Mesendoderm (in vitro differentiated cells): ENCODE results near the gene GC. TPM values are rescaled to one million over a fixed set of nuclear protein-coding genes. Genes with fewer than 3 reads are reported as not detected.

Source experiments
- DNase-seq: peaks from one replicate; pipeline ENCODE4 v3.0.0; 2013
- H2AK5ac ChIP-seq: 2 replicates; pipeline ENCODE4 v1.6.1; 2013; ENCODE audit warnings: low read length, inconsistent platforms
- H2BK120ac ChIP-seq: 2 replicates; pipeline ENCODE4 v1.6.1; 2013; ENCODE audit warnings: low read depth, mild to moderate bottlenecking, low read length, moderate library complexity, mixed read lengths
- H2BK15ac ChIP-seq: replicated peaks from 2 replicates; pipeline ENCODE4 v1.6.1; 2013; ENCODE audit warnings: low read depth, mild to moderate bottlenecking, moderate library complexity
- H2BK5ac ChIP-seq: 2 replicates; pipeline ENCODE4 v1.6.1; 2013; ENCODE audit warnings: low read length, inconsistent platforms
- H3K18ac ChIP-seq: 2 replicates; pipeline ENCODE4 v1.6.1; 2013; ENCODE audit warnings: mild to moderate bottlenecking, low read length, mixed read lengths
- H3K23ac ChIP-seq: one replicate; pipeline ENCODE4 v1.6.1; 2013; ENCODE audit warnings: low read length
- H3K27ac ChIP-seq: 2 replicates; pipeline ENCODE4 v1.5.1; 2013; ENCODE audit warnings: low read depth, mild to moderate bottlenecking, inconsistent platforms, low read length, moderate library complexity
- H3K27me3 ChIP-seq: 2 replicates; pipeline ENCODE4 v1.6.1; 2013; ENCODE audit warnings: low read length, control low read depth, mild to moderate bottlenecking, inconsistent platforms; ENCODE audit not compliant: insufficient read depth, poor library complexity
- H3K36me3 ChIP-seq: 2 replicates; pipeline ENCODE4 v1.6.1; 2013; ENCODE audit warnings: low read length, inconsistent platforms; ENCODE audit not compliant: control insufficient read depth, insufficient read depth
- H3K4ac ChIP-seq: one replicate; pipeline ENCODE4 v1.6.1; 2013; ENCODE audit warnings: low read depth, mild to moderate bottlenecking, low read length, moderate library complexity
- H3K4me1 ChIP-seq: 2 replicates; pipeline ENCODE4 v1.6.1; 2013; ENCODE audit warnings: low read depth, low read length, inconsistent platforms; ENCODE audit not compliant: control insufficient read depth
- H3K4me2 ChIP-seq: 2 replicates; pipeline ENCODE4 v1.6.1; 2013; ENCODE audit warnings: low read length
- H3K4me3 ChIP-seq: 2 replicates; pipeline ENCODE4 v1.5.1; 2013; ENCODE audit warnings: mild to moderate bottlenecking, low read length
- H3K56ac ChIP-seq: one replicate; pipeline ENCODE4 v1.6.1; 2013; ENCODE audit warnings: low read length
- H3K79me1 ChIP-seq: 2 replicates; pipeline ENCODE4 v1.6.1; 2013; ENCODE audit warnings: low read length, inconsistent platforms
- H3K79me2 ChIP-seq: 2 replicates; pipeline ENCODE4 v1.6.1; 2013; ENCODE audit warnings: mild to moderate bottlenecking, low read length; ENCODE audit not compliant: control insufficient read depth, insufficient read depth
- H3K9ac ChIP-seq: 2 replicates; pipeline ENCODE4 v1.6.1; 2013; ENCODE audit warnings: low read length, inconsistent platforms
- H4K5ac ChIP-seq: one replicate; pipeline ENCODE4 v1.6.1; 2013; ENCODE audit warnings: low read length
- H4K8ac ChIP-seq: one replicate; pipeline ENCODE4 v1.6.1; 2013; ENCODE audit warnings: low read depth, mild to moderate bottlenecking, control low read depth, low read length, moderate library complexity
- WGBS: extraction: QIAGEN DNeasy Blood & Tissue Kit; methylation state at CpG from one replicate; pipeline ENCODE4 v1.1.7; 2013; ENCODE audit warnings: low lambda C conversion rate, missing lambda C conversion rate; ENCODE audit not compliant: insufficient coverage; ENCODE audit errors: extremely low coverage; 5-methylcytosine and 5-hydroxymethylcytosine counted together
- polyA plus RNA-seq, 2 experiments: library from polyadenylated mRNA; stranded (reverse); fragments of 200-250 nt; gene quantifications; one replicate each; pipeline ENCODE4 v1.2.3, GENCODE V29; 2013

GC gene, protein sequence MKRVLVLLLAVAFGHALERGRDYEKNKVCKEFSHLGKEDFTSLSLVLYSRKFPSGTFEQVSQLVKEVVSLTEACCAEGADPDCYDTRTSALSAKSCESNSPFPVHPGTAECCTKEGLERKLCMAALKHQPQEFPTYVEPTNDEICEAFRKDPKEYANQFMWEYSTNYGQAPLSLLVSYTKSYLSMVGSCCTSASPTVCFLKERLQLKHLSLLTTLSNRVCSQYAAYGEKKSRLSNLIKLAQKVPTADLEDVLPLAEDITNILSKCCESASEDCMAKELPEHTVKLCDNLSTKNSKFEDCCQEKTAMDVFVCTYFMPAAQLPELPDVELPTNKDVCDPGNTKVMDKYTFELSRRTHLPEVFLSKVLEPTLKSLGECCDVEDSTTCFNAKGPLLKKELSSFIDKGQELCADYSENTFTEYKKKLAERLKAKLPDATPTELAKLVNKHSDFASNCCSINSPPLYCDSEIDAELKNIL
- polyA plus RNA-seq (2013, experiment 1 of 2): 0.06 TPM
- 0.10 TPM for polyA plus RNA-seq (2013, experiment 2 of 2)

DNA sequence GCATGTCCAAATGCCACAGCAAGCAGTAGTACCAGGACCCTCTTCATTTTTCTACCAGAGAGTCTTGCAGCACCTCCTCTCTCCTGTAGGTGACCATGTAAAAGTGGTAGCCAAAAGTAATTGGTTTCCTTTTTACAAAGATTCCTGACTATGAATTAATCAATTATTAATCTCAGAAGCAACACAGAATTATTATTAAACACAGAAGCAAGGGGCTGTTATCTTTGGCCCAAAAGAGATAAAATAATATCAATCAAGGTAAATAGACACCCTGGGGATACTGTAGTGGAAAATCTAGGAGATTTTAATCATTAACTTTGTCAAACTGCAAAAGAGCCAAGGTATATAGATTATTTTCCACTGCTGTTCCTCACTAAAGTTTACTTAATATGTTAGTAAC is at the start of gene GC:
GC (minus strand) TSS at position 108 of the 400 bp plus-strand sequence; CDS start at position 47, 61 bp downstream.
- Histone ChIP-seq H4K8ac (no peak within 1 kb of the TSS), H2BK5ac (no peak within 1 kb of the TSS), H2AK5ac (no peak within 1 kb of the TSS), H3K18ac (no peak within 1 kb of the TSS), H3K27me3 (no peaks in the 10 kb centered on the region), H3K23ac (no peak within 1 kb of the TSS), H3K36me3 (no peaks in the 10 kb centered on the region), H3K4me1 (no peaks in the 10 kb centered on the region), H3K79me1 (no peaks in the 10 kb centered on the region), H2BK120ac (no peak within 1 kb of the TSS), H3K27ac (no peak within 1 kb of the TSS), H3K56ac (no peak within 1 kb of the TSS), H2BK15ac (peak within 1 kb of the TSS; percentile 57), H3K9ac (no peak within 1 kb of the TSS), H3K4me2 (no peak within 1 kb of the TSS), H3K79me2 (no peaks in the 10 kb centered on the region), H3K4me3 (no peak within 1 kb of the TSS), H3K4ac (no peak within 1 kb of the TSS), H4K5ac (no peak within 1 kb of the TSS)
- DNase-seq: peak; percentile 18

DNA sequence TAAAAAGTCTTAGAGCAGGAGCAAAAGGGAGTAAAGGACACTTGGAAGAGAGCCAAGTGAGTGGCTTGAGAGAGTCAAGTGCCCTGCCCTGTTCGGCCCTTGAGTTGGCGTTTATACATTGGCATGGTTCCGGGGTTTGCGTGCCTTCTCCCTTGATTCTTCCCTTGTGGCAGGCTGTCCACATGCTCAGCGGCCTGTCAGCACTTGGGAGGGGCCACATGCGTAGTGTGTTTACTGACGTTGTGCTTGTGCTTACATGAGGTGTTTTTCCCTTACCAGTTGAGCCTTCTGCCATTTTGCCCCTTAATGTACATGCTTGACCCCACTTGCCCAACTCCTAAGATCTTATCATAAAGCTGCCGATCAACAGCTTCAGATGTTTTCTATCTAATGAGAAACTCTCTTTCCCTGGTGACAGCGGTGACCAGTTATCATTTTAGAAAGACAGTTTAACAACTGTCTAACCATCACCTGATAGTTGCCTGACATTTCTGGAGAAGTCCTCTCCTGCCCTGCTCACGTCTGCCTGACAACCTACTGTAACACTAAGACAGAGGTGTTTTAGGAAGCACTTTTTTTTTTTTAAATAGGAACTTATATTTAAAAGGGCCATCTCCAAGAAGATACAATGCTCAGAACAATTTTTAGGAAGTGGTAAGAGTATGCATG is 49.5 kb upstream of the GC start:
- no peak overlapping the region for H3K4me3 ChIP-seq
- H4K5ac ChIP-seq: no peak overlapping the region
- H3K79me1 ChIP-seq: no peaks in the 10 kb centered on the region
- H3K27me3 ChIP-seq: no peaks in the 10 kb centered on the region
- H3K4ac ChIP-seq: no peak overlapping the region
- H3K9ac ChIP-seq: no peak overlapping the region
- no peak overlapping the region for H3K23ac ChIP-seq
- DNase-seq: no peak
- H3K27ac ChIP-seq: no peak overlapping the region
- H3K18ac ChIP-seq: no peak overlapping the region
- no peaks in the 10 kb centered on the region for H3K4me1 ChIP-seq
- H2BK120ac ChIP-seq: no peak overlapping the region
- no CpG with 5 or more reads among the region's 10 CpGs for WGBS
- no peak overlapping the region for H3K4me2 ChIP-seq
- H2BK15ac ChIP-seq: no peak overlapping the region
- no peak overlapping the region for H2BK5ac ChIP-seq
- no peak overlapping the region for H3K56ac ChIP-seq
- H2AK5ac ChIP-seq: no peak overlapping the region
- H3K36me3 ChIP-seq: no peaks in the 10 kb centered on the region
- H3K79me2 ChIP-seq: no peaks in the 10 kb centered on the region
- H4K8ac ChIP-seq: no peak overlapping the region

DNA sequence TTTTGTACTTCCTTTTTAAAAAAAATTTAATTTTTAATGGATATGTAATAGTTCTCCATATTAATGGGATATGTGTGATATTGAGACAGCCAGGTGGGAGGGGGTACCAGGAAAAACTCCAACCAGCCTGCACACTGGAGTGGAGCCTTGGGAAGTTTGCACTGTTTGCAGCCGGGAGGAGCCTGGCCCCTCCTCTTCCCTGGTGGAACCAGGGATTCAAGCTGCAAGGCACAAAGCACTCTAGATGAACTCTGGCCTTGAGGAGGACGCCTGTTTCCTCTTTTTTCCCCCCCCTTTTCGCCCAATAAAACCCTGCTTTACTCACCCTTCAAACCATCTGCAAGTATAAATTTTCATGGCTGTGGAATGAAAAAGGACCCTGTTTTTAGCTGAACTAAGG is 48.2 kb upstream of the GC start:
- H3K9ac ChIP-seq: no peak overlapping the region
- no peak for DNase-seq
- H3K4me3 ChIP-seq: no peak overlapping the region
- WGBS: no CpG with 5 or more reads among the region's 3 CpGs
- no peak overlapping the region for H2BK15ac ChIP-seq
- no peaks in the 10 kb centered on the region for H3K79me2 ChIP-seq
- H4K8ac ChIP-seq: no peak overlapping the region
- H3K79me1 ChIP-seq: no peaks in the 10 kb centered on the region
- no peaks in the 10 kb centered on the region for H3K27me3 ChIP-seq
- no peak overlapping the region for H2AK5ac ChIP-seq
- no peaks in the 10 kb centered on the region for H3K4me1 ChIP-seq
- no peaks in the 10 kb centered on the region for H3K36me3 ChIP-seq
- H3K27ac ChIP-seq: no peak overlapping the region
- H3K56ac ChIP-seq: no peak overlapping the region
- no peak overlapping the region for H3K18ac ChIP-seq
- no peak overlapping the region for H3K4ac ChIP-seq
- no peak overlapping the region for H2BK5ac ChIP-seq
- no peak overlapping the region for H3K23ac ChIP-seq
- no peak overlapping the region for H3K4me2 ChIP-seq
- no peak overlapping the region for H4K5ac ChIP-seq
- no peak overlapping the region for H2BK120ac ChIP-seq

DNA sequence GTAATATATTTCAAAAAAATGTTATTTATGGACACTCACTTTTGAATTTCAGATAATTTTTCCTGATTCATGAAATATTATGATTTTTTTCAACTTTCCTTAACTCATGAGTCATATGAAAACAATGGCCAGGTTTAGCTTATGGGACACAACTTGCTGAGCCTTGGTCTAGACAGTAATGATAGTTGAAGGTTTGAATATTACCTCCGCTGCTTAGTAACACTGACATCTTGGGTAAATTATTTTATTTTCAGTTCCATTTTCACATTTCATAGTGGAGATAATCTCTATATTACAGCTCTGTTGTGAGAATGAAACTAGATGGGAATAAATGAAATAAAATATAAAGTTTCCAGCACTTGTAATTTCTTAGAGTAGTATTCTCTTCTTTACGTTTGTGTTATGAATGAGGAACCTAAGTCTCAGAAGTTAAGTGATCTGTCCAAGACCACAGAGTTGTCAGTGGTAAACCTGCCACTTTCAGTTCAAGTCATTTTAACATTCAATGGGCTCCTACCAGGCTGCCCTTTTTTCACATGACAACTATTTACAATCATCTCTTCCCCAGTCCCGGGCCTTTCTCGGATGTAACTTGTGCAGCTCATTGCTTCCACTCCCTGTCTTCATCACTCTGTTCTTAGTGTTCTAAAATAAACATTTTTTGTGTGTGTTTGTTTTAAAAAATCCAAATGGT is 46.8 kb upstream of the GC start:
- Histone ChIP-seq H2BK120ac (no peak overlapping the region), H4K8ac (no peak overlapping the region), H3K4me3 (no peak overlapping the region), H2BK15ac (peak overlapping the region; percentile 36), H2AK5ac (no peak overlapping the region), H3K18ac (peak overlapping the region; percentile 51), H3K56ac (no peak overlapping the region), H3K4ac (no peak overlapping the region), H3K36me3 (no peaks in the 10 kb centered on the region), H3K79me1 (no peaks in the 10 kb centered on the region), H3K4me2 (no peak overlapping the region), H3K9ac (no peak overlapping the region), H4K5ac (no peak overlapping the region), H3K27ac (no peak overlapping the region), H3K79me2 (no peaks in the 10 kb centered on the region), H3K27me3 (no peaks in the 10 kb centered on the region), H2BK5ac (no peak overlapping the region), H3K4me1 (no peaks in the 10 kb centered on the region), H3K23ac (no peak overlapping the region)
- no peak for DNase-seq
- no CpG with 5 or more reads among the region's 4 CpGs for WGBS

DNA sequence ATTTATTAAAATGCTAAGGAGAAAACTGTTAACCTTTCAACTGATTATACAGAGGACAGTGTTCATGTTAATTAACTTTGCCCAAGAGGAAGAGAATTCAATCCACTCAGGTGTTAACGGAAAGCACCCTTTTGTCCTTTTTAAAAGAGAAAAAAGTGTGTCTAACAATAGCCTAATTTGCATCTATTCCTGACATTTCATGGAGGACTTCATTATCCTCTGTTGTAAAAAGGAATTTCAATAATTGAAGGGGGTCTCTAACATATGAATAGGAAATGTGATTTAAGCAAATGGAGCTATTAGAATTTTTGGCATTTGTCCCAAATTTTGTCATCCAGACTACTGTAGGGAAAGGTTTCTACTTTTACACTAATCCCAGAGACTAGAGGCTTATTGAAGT is 44.6 kb upstream of the GC start:
- H3K4me1 ChIP-seq: no peaks in the 10 kb centered on the region
- H3K79me1 ChIP-seq: no peaks in the 10 kb centered on the region
- H2BK15ac ChIP-seq: no peak overlapping the region
- no peak overlapping the region for H3K4me2 ChIP-seq
- H2BK120ac ChIP-seq: no peak overlapping the region
- no peak overlapping the region for H3K23ac ChIP-seq
- H3K79me2 ChIP-seq: no peaks in the 10 kb centered on the region
- H3K56ac ChIP-seq: no peak overlapping the region
- no peak overlapping the region for H2AK5ac ChIP-seq
- H3K9ac ChIP-seq: no peak overlapping the region
- H3K18ac ChIP-seq: no peak overlapping the region
- no peak overlapping the region for H3K4me3 ChIP-seq
- DNase-seq: no peak
- no peaks in the 10 kb centered on the region for H3K36me3 ChIP-seq
- no peak overlapping the region for H3K27ac ChIP-seq
- no peak overlapping the region for H2BK5ac ChIP-seq
- no peak overlapping the region for H4K8ac ChIP-seq
- H3K27me3 ChIP-seq: no peaks in the 10 kb centered on the region
- H3K4ac ChIP-seq: no peak overlapping the region
- H4K5ac ChIP-seq: no peak overlapping the region
- WGBS: no CpG with 5 or more reads among the region's 1 CpG
